Measurements from ENCODE around the gene FAM228A. TPM values are rescaled to one million over a fixed set of nuclear protein-coding genes. Genes with fewer than 3 reads are reported as not detected.
"Not testable (repeated sequence)": the region's sequence is repeated elsewhere in the genome, so short reads cannot be mapped to it uniquely, and the experiment has no call there.

The FAM228A gene
- total RNA-seq, 4 donors from 2014 or later: 0.88 to 3.8 (median 2.4) TPM

GRCh38 chr2:24189551-24189950 is 14.7 kb downstream of the FAM228A start:
- DNase-seq (ENCODE audit: low spot score): no peak
- TF ChIP-seq, protein P1, sequence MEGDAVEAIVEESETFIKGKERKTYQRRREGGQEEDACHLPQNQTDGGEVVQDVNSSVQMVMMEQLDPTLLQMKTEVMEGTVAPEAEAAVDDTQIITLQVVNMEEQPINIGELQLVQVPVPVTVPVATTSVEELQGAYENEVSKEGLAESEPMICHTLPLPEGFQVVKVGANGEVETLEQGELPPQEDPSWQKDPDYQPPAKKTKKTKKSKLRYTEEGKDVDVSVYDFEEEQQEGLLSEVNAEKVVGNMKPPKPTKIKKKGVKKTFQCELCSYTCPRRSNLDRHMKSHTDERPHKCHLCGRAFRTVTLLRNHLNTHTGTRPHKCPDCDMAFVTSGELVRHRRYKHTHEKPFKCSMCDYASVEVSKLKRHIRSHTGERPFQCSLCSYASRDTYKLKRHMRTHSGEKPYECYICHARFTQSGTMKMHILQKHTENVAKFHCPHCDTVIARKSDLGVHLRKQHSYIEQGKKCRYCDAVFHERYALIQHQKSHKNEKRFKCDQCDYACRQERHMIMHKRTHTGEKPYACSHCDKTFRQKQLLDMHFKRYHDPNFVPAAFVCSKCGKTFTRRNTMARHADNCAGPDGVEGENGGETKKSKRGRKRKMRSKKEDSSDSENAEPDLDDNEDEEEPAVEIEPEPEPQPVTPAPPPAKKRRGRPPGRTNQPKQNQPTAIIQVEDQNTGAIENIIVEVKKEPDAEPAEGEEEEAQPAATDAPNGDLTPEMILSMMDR (IDR thresholded peaks at IDR 0.05): no peak

DNA sequence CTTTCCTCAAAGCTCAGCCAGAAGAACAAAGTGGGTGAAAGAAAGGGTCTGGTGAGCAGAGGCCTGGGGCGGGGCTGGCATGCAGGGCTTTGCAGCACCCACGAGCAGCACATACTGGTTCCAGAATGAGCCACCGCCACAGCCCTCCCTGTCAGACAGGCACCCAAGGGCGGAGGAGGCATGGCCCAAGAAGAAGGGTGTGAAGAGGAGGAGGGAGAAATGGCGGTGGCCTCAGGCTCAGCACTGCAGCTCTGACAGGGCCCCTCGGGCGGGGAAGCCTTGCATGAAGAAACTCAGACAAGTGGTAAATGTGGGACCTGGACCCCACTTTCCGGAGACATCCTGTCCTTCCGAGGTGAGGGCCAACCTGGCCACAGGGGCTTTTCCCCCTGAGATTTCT is 15.7 kb downstream of the FAM228A start:
- TF ChIP-seq, protein P1 (IDR thresholded peaks at IDR 0.05): no peak
- DNase-seq (ENCODE audit: low spot score) (no peak), ATAC-seq (ENCODE audit: low FRiP score) (no peak)

More at GRCh38 chr2:24189551-24189950, 14.7 kb downstream of the FAM228A start:
- no peak for ATAC-seq (ENCODE audit: low FRiP score)

GRCh38 chr2:24191156-24191555 is 16.3 kb downstream of the FAM228A start:
- TF ChIP-seq, protein P1 (IDR thresholded peaks at IDR 0.05): no peak
- ATAC-seq (ENCODE audit: low FRiP score) (no peak), DNase-seq (ENCODE audit: low spot score) (no peak)

DNA sequence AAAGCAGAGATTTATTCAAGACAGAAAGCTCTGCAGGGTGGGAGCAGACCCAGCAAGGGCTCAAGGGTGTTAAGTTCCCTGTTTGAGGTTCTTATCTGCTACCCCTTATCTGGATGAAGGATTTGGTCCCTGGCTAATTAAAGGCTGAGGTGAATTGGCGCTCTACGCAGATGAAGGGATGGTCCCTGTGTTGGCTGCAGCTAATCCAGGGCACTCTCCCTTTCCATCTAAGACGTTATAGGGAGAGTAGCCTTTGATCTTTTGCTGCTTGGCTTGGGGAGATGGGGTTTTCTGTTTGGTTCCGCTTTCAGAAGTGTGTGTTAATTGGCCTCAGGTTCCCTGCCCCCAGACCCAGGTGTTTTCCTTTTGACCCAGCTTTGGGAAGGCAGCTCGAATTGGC is 17.0 kb downstream of the FAM228A start:
- DNase-seq (ENCODE audit: low spot score): no peak
- no peak for ATAC-seq (ENCODE audit: low FRiP score)
- TF ChIP-seq, protein P1 (IDR thresholded peaks at IDR 0.05): no peak

GRCh38 chr2:24197213-24197612 is 22.4 kb downstream of the FAM228A start:
- not testable (repeated sequence) for ATAC-seq (ENCODE audit: low FRiP score); DNase-seq (ENCODE audit: low spot score)

DNA sequence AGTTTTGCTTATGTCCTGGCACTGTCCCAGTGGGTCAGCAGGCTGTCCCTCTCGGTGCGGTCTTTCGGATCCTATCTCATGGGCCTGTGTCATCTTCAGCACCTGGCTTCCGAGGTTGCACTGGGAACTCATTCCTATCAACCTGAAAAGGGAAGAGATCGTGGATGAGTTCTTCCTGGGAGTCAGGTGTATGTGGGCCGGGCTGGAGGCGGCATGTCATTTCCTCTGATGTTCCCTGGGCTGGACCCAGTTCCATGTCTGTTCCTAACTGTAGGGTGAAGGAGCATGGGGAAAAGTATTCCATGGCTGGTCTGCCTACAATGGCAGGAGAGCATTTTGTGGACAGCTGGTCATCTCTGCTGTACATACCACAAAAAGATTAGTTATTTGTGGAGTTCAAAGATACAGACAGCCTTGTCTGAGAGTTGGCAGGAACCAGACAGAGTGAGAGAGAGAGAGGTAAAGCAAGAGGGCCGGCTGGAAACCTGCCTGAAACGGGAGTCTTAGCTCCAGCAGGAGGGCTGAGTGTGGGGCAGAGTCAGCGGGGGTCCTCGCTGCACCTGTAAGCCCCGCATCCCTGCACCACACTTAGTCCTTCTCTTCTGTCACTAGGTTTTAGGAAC is 25.2 kb downstream of the FAM228A start:
- ATAC-seq (ENCODE audit: low FRiP score): no peak
- no peak for DNase-seq (ENCODE audit: low spot score)
- TF ChIP-seq, protein P1 (IDR thresholded peaks at IDR 0.05): no peak

DNA sequence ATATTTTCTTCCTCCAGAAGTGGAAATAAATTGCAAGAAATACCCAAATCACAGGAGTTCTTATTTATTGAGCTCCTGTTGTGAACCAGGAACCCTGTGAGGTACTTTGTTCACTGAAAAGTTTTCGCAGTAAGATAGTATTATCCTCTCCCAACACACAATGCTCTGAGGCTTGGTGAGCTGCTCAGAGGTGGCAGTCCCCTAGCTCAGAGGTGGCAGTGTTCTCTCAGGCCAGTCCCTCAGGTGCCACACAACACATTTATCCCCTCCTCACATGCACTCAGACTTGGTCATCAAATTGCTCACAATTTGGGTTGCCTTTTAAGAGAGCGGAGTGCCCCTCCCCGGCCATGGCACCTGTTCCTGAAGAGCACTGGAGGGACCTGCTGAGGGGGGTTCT is 25.9 kb downstream of the FAM228A start:
- ATAC-seq (ENCODE audit: low FRiP score) (no peak), DNase-seq (ENCODE audit: low spot score) (no peak)
- TF ChIP-seq, protein P1 (IDR thresholded peaks at IDR 0.05): no peak

Measured in omental fat pad (tissue), 4 donors.